Astrocyte (in vitro differentiated cells and primary cell): Measurements from ENCODE around the gene HOXD11.

ENCODE experiments used
- EZH2 ChIP-seq: IDR thresholded peaks from 2 replicates; pipeline ENCODE4 v1.6.1; 2012; ENCODE audit warnings: mild to moderate bottlenecking, low read length, inconsistent platforms; ENCODE audit not compliant: insufficient read depth
- TF ChIP-seq, protein P1 (sequence below): IDR thresholded peaks from 2 replicates; pipeline ENCODE4 v1.5.1; 2011; ENCODE audit warnings: low read depth, mild to moderate bottlenecking, inconsistent platforms, low read length, moderate library complexity; ENCODE audit not compliant: insufficient read depth

DNA sequence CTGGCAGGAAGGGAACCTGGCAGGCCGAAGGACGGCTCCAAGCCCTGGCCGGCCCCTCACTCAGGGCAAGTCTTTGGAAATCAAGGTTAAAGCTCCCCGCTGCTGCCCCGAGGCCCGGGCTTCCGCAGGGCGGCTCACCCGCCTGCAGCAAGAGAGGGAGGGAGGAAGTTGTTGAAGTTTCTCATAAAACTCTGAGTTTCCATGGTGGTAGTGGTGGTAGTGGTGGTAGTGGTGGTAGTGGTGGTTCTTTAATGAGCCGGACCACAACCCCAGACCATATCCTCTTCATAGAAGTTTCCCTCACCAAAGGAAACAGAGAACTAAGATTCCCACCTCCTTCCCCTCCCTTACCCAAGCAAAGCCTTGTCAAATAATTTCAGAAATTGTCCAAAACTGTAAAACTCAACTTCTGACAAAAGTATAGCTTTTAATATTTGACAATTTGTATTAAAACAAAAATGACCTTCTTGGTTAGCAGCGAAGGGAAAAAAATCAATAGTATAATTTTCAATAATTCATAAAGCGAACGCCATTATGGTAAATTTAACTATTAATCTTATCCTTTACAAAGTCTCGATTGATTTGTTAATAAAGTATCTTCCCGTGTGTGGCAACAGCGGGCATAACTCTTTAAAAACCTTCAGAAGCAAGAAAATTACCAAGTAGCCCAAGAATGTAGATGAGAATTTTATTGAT, 8.0 kb downstream of the HOXD11 start:
- TF ChIP-seq, protein P1, sequence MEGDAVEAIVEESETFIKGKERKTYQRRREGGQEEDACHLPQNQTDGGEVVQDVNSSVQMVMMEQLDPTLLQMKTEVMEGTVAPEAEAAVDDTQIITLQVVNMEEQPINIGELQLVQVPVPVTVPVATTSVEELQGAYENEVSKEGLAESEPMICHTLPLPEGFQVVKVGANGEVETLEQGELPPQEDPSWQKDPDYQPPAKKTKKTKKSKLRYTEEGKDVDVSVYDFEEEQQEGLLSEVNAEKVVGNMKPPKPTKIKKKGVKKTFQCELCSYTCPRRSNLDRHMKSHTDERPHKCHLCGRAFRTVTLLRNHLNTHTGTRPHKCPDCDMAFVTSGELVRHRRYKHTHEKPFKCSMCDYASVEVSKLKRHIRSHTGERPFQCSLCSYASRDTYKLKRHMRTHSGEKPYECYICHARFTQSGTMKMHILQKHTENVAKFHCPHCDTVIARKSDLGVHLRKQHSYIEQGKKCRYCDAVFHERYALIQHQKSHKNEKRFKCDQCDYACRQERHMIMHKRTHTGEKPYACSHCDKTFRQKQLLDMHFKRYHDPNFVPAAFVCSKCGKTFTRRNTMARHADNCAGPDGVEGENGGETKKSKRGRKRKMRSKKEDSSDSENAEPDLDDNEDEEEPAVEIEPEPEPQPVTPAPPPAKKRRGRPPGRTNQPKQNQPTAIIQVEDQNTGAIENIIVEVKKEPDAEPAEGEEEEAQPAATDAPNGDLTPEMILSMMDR, result no peak
- TF ChIP-seq EZH2, result no peak
